Tongue (tissue), 2 donors: ENCODE results near the gene MGST3. TPM values are rescaled to one million over a fixed set of nuclear protein-coding genes. Genes with fewer than 3 reads are reported as not detected.
"Not testable (repeated sequence)": the region's sequence is repeated elsewhere in the genome, so short reads cannot be mapped to it uniquely, and the experiment has no call there.

ENCODE experiments used
- DNase-seq: peaks from one replicate; pipeline ENCODE4 v3.0.0-alpha.2; 2015
- total RNA-seq: library from RNA; depleted of rRNA; stranded (reverse); fragments of >200 nt; gene quantifications from one replicate; pipeline ENCODE4 v1.2.3, GENCODE V29; 2014

MGST3 gene
- total RNA-seq = 212 TPM

DNA sequence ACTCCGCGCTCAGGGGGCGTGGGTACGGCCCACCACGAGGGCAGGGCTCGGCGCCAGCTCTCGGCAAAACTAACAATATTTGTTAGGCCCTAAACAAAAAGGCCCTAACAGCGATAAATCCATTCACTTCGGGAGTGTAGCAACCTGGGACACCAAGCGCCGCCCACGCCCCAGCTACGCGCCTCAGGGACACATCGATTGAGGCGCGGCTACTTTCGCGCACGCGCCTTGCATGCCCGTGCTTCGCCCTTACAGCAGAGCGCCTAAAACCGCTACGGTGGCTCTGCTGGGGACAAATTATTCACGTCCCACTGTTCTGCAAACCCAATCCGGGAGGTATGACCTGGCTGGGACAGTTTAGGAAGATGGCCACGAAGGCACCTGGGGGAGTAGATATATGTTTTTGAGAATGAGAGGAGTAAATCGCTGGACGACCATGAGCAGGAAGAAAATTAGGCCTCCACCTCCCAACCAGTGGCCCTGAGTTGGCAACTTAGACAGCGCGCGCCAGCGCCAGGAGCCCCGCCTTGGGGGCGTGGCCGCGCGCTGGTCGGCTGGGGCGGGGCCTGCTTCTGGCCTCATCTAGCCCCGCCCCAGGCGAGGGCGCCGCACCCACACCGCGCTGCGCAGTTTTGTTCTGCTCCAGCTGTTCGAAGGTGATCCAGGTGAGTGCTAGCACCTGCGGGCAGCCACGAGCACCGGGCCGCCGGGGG, at the start of gene MGST3:
TSS of gene MGST3 (plus strand) at position 606 of the 713 bp plus-strand sequence. CDS start 18,614 bp downstream, outside the sequence.
- DNase-seq = peak; percentile 99

DNA sequence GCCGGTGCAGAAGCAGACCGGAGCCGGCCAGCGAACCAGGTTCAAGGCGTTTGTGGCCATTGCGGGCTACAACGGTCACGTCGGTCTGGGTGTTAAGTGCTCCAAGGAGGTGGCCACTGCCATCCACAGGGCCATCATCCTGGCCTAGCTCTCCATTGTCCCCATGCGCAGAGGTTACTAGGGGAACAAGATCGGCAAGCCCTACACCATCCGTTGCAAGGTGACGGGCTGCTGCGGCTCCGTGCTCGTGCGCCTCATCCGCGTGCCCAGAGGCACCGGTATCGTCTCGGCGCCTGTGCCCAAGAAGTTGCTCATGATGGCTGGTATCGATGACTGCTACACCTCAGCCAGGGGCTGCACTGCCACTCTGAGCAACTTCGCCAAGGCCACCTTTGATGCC, 49.1 kb upstream of the MGST3 start:
- no peak for DNase-seq

DNA sequence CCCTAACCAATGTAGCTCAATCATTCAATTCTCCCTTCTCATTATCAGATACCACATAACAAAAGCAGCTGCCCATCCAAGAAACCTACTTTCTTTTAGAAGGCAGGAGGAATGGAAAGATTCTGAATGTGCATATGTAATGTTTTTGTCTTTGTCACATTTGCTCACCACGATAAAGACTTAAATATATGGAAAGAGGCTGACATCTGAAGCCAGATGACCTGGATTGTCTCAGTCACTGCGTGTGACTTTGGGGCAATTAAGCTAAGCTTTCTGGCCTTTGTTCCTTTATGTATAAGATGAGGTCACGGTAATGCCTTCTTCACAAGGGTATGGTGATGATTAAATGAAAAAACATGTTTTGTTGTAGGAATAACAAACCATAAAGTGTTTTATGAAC, 44.6 kb upstream of the MGST3 start:
- no peak for DNase-seq

DNA sequence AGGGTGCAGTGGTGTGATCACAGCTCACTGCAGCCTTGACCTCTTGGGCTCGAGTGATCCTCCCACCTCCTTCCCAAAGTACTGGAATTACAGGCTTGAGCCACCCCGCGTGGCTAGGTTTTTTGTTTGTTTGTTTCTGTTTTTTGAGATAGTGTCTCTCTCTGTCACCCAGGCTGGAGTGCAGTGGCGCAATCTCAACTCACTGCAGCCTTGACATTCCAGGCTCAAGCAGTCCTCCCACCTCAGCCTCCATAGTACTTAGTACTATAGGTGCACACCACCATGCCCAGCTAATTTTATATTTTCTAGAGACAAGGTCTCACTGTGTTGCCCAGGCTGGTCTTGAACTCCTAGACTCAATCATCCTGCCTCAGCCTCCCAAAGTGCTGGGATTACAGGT, 39.6 kb upstream of the MGST3 start:
- not testable (repeated sequence) for DNase-seq

DNA sequence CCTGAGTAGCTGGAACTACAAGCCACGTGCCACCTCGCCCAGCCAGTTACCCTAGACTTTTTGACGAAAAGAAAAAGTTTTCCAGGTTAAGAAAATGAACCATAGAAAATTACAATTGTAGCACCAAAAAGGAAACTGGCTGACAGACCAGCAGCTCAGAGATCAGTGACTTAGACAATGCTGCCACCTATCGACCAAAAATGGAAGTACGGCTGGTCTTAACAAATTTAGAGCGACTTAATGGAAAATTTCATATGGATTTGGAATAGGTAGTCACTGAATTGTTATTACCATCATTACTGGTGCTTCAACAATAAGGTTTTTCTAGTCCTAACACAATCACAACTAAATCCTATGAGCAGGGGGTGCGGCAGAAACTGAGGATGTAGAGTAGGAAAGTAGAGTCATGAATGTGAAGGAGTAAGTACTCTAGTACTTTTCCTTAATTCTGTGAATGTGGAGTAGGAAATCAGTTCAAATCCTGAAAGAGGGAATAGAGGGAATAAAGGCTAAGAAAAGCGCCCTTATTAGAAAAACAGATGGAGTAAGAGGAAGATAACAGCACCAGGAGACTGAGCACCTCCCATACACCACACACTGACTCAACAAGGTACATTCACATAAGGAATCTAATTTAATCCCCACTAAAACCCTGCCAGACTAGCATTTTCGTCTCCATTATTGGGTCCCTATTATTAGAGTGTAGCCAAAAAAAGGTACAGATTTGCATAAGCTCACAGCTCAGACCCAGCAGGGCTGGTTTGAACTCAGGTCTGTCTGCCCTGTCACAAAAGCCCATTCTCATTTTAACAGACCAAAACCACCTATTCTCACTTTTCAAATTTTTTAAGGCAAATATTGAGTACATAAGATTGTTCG, 37.9 kb upstream of the MGST3 start:
- DNase-seq = peak; percentile 94

DNA sequence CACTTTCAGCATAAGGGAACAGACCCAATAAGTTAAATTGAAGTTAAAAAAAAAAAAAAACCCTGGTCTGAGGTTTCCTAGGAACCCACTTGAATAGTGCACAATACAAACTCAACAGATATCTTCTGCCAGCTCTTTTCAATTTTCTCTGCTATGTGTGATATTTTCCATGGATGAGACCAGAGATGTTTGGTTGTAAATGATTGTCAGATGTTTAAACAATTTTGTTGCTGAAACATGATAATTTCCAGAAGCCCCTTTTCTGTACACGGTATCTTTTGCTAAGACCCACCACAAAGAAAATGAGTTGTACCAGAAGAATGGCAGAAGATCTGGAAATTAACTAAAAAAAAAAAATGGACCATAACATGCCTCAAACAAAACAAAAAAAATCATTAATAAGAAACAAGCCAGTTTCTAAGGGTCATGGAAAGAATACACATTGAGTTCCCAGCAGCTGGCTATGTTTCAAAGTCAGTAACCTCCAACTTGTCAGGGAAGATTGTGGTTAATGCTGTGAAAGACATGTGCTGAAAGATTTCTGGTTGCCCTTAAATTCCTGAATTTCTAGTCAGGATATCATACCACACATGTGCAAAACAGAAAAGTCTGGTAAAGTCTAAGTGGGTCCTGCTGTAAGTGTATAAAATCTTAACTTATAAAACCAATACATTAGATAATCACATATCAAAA, 35.6 kb upstream of the MGST3 start:
- peak; percentile 57 for DNase-seq

DNA sequence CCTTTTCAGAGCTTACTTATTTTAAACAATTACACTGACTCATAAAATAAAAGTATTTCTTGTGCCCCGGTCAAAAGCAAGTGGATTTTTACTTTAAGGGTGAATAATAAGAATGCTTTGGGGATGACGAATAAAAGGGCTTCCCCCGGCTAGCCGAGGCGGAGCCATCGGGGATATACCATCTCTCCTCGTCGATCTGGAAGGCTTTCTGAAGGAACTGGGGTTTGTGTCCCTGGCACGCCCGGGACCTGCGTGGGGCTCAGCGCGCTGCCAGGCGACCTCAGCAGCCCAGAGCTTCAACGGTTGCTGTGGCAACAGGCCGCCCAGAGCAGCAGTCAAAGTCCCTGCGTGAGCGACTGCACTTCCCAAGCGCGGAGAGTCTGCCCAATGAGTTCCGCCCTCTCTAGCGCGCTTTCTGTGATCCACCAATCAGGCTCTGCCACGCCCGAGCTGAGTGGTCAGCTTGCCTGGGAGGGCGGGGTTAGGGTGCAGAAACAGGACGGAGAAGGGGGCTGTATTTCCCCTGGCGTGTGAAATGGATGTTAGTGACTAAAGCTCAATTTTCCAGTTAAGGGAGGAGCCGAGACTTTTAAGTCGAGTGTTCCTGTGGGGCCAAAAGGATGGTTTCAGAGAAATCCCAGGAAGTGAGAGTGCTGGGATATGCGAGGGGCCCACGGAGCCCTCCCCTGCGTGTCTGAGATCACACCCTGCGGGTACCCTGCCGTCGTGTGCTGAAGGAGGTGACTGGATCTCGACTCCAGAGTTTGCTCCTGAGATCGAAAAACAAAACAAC, 33.0 kb upstream of the MGST3 start:
- DNase-seq = peak; percentile 99

DNA sequence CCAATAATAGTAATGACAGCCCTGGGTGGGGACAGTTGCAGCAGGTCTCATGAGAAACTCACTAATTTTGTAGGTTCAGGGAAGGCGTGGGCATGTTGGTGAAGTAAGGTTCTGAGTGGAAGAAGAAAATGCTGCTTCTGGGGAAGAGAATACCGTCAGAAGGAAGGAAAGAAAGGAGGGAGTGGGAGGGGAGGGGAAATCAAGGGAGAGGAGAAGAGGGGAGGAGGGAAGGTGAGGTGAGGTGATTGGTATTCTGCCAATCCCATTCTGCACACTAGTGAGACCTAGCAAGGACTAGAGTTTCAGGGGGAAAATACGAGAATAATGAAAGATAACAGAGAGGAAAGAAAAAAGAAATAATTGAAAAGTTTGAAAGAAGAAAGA, 32.4 kb upstream of the MGST3 start:
- no peak for DNase-seq

DNA sequence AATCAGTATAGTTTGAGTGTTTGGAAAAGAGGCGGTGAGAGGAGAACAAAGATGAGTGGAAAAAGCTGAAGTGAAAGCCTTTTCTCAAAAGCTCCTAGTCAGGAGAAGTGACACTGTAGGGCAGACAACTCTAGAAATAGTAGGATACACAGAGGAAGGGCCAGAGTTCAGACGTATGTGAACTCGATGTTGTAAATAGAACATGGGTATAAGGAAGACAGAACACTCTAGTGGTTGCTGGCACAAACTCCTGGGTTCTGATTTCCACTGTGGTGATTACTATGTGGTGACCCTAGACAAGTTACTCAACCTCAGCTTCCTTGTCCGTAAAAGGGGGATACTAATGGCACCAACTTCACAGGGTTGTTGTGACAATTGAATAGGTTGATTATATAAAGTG, 30.2 kb upstream of the MGST3 start:
- DNase-seq = no peak

DNA sequence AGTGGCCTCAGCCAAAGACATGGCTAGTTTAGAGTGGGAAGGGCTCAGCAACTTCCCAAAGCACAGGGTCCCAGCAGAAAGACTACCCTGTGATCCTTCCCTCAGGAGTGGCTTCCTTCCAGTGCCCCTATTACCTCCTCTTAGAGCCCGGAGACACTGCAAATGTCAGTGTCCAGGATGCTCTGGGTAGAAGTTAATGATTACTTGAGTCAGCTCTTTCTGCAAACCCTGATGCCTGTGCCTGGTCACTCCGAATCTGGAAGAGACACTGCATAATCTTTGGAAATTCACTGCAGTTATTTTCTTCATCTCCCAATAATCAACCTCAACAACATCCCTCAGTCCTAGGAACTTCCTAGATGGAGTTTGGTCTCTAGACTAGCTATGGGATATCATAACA, 27.2 kb upstream of the MGST3 start:
- no peak for DNase-seq

DNA sequence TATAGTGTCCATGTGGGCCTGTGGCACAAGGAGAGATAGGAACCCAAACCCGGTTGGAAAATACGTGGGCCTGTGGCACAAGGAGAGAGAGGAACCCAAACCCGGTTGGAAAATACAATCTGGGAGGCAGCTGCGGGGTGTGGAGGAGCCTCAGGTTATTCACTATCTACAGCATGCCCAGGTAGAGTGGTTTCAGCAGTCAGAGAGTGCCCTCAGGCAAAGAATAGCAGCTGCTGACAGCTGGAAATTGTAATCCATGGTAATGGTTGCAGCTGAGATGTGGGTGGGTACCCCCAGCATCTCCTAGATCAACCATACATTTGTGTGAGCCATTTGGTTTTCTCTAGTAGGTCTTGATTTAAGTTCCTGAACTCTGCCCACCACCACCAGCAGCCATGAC, 25.8 kb upstream of the MGST3 start:
- DNase-seq = no peak

DNA sequence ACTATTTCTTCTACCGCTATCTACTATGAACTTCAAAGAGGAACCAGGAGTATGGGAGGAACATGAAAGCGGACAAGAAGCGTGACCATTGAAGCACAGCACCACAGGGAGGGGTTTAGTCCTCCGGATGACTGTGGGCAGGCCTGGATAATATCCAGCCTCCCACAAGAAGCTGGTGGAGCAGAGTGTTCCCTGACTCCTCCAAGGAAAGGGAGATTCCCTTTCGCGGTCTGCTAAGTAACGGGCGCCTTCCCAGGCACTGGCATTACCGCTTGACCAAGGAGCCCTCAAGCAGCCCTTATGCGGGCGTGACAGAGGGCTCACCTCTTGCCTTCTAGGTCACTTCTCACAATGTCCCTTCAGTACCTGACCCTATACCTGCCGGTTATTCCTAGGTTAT, 24.4 kb upstream of the MGST3 start:
- DNase-seq = not testable (repeated sequence)

DNA sequence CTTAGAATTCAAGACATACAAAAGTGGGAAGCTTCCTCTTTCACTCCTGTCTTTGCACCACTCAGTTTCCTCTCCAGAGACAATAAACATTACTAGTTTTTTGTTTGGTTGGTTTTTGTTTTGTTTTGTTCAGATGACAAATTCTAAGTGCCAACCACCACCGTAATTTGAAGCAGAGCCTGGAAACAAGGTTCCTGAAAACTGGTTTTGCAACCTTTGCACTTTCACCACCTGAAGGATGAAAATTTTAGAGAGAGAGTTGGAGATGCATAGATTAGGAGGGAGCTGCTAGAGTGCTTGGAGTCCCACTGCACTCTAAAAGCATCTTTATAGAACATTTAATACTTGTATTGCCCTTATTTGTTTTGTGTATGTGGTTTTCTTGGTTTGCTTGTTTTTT, 20.2 kb upstream of the MGST3 start:
- no peak for DNase-seq

DNA sequence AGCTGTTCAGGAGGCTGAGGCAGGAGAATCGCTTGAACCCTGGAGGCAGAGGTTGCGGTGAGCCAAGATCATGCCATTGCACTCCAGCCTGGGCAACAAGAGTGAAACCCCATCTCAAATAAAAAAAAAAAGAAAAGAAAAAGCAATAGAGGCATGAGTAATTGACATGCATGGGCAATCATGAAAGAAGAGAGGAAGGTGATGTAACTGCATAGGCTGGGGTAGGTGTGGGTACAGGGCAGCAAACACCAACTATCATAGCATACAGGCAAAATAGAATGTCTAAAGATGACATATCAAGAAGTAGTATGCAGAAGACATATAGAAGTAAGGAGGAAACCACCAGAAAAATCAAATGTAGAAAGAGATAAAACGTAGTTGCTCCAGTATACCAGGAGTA, 19.0 kb upstream of the MGST3 start:
- no peak for DNase-seq

DNA sequence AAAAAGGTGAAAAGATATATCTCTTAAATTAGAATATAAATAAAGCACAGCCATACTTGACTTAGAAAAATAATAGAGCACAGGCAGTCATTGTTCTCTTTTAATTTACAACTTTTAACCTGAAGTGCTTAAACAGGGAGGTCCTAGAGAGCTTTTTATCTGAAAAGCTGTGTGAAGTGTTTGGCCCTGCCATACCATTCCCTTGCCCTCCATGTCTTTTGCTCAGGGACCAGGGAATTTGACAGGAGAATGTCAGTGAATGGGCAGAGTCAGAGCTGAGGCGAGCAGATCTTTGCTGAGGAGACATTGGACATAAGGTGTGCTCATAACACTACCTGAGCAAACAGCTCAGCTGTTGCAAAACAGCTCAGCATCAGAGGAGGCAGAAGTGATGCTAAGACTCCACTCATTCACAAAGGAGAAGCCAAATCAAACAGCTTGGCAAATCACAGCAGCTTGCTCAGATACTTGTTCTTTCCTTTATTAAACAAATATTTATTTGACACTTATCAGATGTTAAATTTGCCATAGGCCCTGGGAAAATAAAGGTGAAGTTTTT, 14.9 kb upstream of the MGST3 start:
- no peak for DNase-seq

DNA sequence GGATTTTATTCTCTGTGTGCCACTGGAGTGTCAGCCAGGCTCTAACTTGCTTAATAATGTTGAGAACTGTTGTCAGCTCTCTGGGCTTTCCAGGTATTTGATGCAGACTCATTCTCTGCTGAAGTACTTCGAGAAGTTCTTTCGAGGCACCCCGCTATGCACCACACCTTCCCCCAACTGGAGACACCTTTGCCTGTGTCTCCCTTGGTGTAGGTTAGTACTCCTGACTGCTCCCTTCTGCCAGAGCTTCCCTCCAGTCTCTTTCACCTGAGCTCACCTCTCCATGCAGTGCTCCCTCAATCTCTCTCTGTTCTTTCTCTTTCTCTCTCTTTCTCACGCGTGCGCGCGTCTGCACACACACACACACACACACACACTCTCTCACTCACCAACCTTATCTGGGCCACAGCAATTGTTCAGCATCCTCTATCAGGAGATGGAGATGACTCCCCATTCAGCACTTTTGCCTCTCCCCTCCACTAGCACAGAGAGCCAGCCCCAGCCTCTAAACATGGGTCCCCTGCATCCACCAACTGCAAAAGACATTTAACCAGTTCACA, 14.0 kb upstream of the MGST3 start:
- no peak for DNase-seq

DNA sequence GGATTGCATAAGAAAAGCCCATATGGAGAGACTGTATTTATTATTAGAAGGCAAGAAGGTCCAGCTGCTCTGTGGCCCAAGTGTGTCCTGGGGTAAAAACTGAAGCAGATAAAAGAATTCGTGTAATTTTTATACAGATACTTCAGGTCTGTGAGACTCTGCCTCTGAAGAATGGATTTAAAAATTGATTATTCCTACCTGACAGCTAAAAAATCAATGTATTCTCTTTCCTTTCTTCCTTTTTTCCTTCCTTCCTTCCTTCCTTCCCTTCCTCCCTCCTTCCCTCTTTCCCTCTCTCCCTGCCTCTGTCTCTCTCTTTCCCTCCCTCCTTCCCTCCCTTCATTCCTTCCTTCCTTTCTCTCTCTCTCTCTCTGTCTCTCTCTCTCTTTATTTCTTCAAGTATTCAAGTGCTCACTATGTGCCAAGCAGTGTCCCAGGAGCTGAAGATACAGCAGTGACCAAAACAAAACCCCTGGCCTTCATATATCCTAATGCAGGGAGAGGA, 11.3 kb upstream of the MGST3 start:
- no peak for DNase-seq

DNA sequence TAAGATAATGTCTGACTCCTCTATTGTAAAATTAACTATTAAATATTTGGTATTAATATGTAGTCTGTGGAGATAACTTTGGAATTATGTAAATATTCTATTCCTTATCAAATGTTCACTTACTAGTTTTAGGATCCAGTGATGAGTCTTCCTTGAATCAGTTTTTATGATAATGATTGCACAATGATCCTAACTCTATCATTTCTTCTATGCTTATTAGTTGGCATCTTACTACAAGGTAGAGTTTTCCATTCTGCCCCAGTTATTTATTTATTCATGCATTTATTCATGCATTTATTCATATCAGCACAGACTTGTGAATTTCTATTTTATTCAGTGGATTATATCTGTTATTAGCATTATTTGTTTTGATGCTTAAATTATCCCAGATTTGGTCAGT, 7.4 kb upstream of the MGST3 start:
- no peak for DNase-seq

DNA sequence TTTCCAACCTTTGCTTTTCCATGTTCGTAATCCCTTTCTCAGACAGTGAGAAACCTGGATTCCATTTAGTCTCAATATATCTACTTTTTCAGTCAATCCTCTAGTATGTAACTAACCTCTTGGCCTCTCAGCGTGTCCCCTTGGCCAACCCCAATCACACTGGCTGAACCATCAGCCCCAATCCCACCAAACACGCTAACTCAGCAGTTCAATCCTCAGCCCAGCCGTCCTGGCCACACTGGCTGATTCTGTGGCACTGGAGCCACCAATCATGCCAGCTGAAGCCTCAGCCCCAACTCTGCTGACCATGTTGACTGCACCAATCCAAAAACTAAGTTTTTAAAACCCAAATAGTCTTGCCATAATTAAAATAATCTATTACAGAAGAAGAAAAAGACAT, 6.6 kb upstream of the MGST3 start:
- no peak for DNase-seq

DNA sequence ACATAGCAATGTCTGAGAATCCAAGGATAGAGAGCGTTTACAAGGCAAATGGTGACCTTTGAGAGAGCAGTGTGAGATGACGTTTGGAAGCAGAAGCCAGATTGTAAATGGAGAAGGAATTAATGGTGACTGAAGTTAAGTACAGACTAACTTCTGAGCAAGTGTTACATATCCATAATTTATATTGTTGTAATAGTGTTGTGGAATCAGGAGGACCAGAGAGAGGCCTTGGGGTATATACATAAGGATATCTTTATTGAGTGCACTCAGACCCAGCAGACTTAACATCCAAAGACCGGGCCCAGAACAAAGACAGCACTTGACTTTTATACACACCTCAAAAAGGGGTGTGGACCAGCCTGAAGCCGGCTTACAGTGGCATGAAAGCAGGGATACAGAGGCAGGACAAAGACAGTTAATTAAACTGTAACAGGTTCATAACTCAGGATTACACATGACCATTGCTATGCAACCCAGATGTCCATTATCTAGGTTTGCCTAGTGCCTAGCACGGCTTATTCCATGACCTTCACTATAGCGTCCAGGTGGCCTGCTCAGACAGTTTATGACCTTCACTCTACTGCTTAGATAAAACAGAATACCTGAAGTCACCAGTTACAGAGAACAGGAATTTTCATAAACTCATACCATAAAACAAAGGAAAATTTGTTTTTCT, 2.7 kb upstream of the MGST3 start:
- no peak for DNase-seq

DNA sequence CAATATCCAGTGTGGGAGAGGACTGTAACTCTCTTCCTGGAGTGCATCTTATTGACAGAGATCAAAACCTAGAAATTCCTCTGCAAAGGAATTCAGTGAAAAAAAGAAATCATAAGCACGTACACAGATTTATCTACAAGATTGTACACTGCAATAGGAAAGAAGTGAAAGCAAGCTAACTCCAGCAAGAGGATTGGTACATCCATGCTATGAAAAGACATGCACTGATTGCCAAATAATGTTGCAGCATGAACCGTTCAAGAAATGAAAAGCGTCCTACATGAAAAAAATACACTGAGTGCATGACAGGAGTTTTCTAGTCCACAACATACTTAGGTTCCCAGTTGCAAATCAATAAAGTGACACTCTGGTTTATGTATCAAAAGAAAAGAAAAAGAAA, 1.9 kb upstream of the MGST3 start:
- DNase-seq = no peak
